GM19468 (cell line): ENCODE measurements around the gene CRLF1.
A peak's percentile ranks its signal among the peaks of the same experiment; 100 is the strongest.

Source experiments
- ATAC-seq: cut with Tn5 transposase; IDR thresholded peaks from one replicate; pipeline ENCODE4 v1.9.1; 2021; ENCODE audit warnings: mild to moderate bottlenecking, moderate library complexity, moderate number of reproducible peaks; ENCODE audit not compliant: unreplicated experiment; ENCODE audit errors: extremely low read depth

CRLF1 gene

DNA sequence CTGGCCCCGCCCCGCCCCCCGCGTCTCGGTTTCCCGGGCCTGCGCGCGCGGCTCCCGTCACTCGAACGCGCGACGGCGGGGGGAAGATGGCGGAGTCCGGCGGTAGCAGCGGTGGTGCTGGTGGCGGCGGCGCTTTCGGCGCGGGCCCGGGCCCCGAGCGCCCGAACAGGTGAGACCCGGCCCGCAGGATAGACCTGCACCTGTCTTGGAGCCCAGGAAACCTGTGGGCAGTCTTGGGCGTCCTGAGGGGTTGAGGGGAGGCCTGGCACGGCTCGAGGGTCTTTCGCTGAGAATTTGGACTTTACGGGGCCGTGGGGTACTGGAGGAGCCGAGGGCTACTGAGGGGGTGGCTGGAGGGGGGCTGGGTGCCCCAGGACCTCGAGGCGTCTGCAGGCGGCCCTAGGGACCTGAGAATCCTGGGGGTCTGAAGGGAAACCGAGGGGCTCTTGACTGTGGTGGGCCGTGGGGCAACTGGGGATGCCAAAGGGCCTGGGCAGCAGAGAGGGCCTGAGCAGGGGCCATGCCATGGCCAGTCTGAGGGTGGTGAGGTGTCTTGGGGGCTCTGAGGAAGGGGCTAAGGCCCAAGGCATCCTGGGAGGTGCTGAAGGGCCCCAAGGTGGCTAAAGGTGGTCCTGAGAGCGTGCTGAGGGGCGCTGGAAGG lies 30.5 kb upstream of the CRLF1 start, which contains the start of gene KLHL26:
Gene KLHL26 (plus strand): TSS at position 60 of the 661 bp plus-strand sequence. CDS start 27 bp downstream, at position 87.
- ATAC-seq = no peak

DNA sequence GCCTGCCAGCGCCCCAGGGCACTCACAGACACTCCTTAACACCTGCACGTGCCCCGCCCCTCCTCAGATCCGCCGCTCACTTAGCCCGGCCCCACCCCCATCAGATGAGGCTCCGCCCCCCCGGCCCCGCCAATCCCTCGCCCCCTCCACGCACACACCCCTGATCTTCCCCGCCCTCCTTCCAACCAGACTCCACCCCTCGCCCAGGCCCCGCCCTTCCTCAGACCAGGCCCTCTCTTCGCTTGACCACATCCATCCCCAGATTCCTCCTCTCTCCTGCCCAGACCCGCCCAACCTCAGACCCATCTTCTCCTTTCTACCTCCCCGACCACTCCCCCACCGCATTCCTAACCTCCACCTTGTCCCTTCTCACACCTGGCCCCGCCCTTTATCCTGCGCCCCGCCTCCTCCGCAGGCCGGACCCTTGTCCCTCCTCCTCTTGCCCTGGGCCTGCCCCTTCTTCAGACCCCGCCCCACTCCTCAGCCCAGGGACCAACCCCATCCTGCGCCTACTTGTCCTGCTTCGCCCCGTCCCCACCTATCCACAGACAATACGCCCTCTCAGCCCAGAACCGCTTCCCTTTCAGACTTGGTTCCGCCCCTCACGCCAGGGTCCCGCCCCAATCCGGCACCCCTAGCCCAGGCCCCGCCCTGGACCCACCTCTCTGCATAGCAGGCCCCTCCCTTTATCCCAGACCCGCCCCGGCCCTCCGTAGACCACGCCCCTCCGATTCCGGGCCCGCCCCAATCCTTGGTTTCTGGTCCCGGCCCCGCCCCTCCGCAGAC lies 29.8 kb upstream of the CRLF1 start:
- ATAC-seq = peak; percentile 51

DNA sequence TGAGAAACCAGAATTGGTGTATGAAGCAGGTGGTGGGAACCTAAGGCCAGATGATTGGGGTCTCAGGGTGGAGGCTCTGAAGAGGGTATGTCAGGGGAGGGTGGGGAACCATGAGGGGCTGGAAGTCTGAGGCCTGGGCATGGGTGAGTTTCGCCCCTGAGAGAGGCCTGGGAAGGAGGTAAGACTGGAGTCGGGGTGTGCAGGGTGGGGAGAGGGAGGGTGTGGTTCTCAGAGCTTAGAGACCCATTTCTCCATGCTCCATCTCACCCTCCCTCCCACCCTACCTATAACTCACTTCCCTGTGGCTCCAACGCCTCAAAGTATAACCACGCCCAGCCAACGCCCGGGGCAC lies 29.2 kb upstream of the CRLF1 start:
- ATAC-seq = no peak

DNA sequence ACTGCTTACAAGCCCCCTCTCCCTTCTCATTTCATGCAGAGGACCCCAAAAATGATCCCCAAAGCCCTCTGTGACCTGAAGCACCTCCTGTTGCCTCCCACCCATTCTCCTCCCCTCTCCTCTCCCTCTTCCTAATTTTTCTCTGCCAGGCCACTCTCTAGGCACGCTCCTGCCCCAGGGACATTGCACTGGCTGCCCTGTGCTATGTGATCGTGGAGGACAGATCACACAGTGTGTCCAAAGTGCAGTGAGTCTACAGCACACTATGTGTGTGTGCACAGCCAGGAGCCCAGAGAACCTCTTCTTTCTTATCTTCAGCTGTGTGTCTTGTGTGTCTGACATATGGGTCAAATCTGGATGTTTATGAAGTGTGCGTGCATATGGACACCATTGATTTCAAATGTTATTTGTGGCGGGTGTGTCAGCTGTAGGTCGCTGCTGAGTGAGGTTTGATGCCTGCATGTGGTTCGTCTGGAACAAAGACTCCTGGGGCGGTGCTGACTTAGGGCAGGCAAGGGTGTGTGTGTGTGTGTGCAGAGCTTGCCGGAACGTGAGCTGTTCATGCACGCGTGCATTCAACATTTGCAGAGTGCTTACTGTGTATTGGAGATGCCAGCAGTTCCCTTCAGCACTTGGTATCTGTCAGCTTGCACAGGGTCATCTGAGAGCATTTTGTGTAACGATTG lies 28.2 kb upstream of the CRLF1 start:
- no peak for ATAC-seq

DNA sequence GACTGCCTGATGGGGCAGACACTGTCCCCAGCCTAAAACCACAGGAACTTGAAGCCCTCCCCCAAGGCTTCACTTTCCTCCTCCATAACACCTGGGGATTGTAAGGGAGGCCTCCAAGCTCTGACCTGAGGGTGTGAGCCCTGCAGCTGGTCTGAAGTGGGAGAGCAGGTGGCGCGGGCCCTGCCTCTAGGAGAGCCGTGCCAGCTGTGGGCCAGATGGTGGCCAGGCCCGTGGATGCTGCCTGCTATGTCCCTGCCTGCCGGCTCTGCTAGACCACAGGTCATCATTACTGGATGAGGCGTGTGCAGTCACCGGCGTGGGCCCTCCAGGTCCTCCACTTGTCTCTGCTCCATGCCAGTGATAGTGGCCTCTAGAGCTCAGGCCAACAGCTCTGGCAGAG lies 26.7 kb upstream of the CRLF1 start:
- no peak for ATAC-seq

DNA sequence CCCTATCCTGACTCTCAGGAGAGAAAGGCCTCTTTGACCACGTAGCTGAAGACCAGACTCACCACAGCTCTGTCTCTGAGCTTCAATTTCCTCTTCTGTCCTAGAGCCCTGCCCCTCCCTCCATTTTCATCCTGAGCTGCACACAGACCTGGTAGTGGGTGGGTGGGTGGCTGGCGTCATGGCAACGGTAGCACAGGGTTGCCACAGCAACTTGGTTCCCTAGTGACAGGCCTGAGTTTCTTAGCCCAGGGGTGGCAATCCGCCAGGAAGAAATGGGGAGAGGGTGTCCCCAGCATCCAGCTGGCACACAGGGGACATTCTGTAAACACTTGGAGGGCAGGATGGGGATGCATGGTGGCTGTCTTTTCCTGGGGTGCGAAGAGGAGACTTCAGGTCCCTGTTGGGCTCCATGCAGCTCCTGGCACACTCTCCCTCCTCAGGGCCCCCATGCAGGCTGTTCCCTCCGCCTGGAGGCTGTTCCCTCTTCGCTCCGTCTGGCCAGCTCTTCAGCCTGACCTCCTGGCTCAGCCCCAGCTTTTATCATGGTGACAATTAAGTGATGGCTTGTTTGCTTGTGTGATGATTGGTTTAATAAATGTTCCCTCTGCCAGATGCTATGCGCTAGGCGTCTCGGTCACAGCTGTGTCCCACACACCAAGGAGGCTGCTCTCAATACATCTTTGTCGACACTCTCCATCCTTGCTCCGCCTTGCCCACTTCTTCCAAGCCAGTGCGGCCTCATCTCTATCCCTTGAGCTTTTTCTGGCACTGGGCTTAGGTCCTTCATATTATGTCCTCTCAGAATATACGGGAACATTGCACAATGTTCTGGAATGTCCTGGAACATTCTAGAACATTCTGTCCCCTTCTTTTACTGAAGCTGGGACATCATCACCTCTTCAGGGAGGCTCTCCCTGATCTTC lies 22.8 kb upstream of the CRLF1 start:
- no peak for ATAC-seq

DNA sequence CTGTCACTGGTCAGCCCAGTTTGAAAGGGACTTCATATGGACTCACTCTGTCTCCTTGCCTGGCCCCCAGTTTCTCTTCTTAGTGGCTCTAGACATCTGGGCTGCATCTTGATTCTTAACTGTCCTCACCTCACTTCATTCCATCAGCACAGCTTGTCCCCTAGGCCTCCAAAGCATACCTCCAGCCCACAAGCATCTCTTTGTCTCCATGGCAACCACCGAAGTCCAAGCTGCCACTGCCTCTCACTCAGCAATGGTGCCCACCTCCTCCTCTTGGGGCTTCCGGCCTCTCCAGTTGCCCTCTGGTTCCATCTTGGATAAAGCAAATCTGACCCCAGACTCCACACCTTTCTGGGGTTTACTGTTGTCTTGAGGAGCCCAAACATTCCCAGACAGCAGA lies 20.3 kb upstream of the CRLF1 start:
- ATAC-seq = no peak

DNA sequence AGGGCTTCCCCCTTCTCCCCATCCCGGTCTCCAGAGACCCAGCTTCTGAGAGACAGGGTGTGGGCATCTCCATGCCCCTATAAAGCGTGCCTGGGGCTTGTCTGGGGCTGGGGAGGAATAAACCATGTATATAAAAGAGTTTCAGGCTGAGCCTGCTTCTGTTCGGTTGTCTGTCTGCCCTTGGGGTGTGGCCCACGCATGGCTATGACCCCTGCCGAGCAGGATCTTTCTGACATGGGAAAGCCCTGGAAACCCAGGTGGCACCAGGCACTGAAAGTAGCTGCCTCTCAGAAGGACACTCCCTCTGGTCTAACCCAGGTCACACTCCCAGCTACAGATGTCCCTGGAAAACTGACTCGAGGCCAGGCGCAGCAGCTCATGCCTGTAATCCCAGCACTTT lies 14.3 kb upstream of the CRLF1 start:
- no peak for ATAC-seq

DNA sequence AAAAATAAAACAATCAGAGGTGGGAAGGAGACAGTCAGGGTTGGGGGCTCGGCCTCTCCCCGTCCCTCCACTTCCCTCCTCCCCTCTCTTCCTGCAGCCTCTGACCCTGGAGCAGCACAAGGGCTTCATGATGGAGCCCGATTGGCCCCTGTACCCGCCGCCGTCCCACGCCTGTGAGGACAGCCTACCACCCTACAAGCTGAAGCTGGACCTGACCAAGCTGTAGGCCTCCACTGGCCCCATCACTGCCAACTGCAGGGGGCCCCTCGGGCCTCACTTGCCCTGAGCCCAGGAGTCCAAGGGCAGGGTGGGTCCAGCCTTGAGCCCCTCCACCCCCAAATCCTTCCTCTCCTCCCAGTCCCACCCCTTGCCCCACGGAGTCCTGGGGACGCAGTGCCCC lies 13.7 kb upstream of the CRLF1 start:
- no peak for ATAC-seq

DNA sequence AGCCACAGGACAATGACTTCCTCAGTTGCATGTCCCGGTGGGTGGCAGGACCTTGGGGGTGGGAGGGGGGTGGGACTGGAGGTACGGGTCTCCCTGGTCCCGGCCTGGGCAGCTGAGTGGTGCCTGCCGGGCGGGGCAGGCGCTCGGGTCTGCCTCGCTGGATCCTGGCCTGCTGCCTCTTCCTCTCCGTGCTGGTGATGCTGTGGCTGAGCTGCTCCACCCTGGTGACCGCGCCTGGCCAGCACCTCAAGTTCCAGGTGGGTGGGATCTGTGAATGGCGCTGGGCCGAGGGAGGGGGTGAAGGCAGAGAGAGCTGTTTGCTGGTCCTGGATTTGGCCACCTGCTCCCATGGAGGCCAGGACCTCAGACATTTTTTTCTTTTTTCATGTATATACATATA lies 11.6 kb upstream of the CRLF1 start:
- ATAC-seq = no peak

DNA sequence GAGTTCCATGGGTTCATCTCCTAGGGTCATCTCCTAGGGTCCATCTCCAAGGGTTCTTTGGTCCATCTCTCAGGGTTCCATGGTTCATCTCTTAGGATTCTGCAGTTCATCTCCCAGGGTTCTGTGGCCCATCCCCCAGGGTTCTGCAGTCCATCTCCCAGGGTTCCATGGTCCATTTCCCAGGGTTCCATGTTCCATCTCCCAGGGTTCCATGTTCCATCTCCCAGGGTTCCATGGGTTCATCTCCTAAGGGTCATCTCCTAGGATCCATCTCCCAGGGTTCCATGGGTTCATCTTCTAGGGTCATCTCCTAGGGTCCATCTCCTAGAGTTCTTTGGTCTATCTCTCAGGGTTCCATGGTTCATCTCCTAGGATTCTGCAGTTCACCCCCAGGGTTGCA lies 11.0 kb upstream of the CRLF1 start:
- ATAC-seq = no peak

DNA sequence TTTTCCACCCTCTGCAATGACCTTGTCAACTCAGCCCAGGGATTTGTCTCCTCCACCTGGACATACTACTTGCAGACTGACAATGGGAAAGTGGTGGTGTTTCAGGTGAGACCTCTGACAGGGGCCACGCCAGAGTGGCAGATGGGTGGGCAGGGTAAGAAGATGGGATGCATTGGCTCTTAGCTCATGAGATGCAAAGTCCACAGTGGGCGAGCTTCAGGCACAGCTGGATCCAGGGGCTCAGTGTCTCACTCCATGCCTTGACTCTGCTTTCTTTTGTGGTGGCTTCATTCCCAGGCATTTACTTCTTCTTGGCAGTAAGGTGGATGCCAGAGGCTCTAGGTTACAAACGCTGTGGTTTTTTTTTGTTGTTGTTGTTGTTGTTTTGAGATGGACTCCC lies 9.4 kb upstream of the CRLF1 start:
- no peak for ATAC-seq

DNA sequence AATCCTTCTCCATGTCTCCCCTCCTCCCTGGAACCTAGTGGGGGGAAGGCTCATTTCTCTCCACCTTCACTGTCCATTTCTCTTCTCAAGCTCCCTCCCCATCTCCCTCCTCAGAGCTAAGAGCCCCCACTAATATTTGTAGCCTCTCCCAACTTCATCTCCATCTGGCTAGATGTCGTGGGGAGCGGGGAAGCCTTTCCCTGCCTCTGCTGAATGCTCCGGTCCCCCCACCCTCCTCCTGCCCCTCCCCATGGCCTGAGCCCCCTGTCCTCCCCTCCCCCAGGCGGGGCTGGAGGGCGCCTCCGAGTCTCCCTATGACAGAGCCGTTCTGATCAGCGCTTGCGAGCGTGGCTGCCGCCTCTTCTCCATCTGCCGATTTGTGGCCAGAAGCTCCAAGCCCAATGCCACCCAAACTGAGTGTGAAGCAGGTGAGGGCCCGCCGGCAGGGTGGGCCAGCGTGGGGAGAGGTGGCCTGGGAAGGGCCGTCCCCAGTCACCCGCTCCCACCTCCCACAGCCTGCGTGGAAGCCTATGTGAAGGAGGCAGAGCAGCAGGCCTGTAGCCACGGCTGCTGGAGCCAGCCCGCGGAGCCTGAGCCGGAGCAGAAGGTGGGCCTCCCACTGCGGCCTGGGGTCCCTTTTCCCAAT lies 7.1 kb upstream of the CRLF1 start:
- ATAC-seq = no peak

DNA sequence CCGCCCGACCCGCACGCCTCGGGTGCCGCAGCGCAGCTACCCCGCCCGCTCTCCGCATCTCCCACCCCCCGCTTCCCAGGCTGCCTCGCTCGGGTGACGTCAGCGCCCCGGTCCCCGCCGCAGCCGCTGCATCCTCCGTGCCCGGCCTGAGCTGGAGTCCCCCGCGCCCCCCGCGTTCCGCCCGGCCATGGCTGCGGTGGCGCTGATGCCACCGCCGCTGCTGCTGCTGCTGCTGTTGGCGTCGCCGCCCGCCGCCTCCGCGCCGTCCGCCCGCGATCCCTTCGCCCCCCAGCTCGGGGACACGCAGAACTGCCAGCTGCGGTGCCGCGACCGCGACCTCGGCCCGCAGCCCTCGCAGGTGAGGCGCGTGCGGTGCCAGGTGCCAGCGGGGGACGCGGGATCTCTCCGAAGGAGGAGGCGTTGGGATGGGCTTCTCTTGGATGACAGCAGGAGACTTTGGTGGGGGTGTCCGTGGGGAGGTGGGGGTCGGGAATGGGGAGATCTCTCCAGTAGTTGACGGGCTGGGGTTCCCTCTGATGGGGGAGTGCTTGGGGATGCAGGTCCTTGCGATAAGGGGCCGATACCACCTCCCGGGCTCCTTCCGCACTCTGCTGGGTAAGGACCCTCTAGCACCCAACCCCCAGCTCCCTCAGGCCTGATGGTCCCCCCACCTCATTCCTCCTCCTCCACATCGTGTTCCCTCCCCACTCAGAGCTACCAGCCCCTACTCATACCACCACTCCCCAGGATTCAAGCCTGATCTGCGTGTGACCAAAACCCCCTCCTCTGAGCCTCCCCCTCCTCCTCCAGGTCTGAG lies 6.4 kb upstream of the CRLF1 start, which contains the start of gene TMEM59L:
Gene TMEM59L (plus strand): TSS at position 99 of the 817 bp plus-strand sequence. CDS start 89 bp downstream, at position 188.
- no peak for ATAC-seq

DNA sequence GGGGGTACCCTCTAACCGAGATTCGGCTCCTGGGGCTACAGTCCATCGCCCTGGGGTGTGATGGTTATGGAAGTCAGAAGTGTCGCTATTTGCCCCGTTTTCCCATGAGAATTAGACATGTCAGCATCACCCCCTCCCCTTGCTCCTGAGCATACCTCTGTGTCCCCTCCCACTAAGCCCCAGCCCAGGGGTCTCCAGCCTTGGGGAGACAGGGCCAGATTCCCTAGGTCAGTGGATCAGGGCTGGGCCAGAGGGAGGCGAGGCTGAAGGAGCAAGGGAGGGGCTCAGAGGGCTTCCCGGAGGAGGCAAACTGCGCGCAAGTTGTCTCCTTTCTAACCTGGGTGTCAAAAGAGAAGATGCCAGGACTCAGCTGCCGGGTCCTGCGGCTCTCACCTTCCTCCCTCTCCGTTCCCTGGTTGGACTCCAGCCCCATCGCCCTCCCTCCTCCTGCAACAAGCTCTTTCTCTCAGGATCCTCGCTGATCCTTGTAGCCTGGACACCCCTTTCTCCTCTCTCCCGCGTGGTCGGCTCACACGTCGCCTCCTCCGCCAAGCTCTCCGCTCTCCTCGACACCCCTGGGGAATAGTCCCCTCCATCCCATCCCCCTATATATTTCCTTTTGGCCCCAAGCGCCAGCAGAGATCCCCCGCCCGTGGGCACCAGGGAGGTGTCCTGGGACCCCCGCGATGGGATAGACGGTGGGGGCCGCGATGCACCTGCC lies 5.6 kb upstream of the CRLF1 start:
- ATAC-seq = no peak

DNA sequence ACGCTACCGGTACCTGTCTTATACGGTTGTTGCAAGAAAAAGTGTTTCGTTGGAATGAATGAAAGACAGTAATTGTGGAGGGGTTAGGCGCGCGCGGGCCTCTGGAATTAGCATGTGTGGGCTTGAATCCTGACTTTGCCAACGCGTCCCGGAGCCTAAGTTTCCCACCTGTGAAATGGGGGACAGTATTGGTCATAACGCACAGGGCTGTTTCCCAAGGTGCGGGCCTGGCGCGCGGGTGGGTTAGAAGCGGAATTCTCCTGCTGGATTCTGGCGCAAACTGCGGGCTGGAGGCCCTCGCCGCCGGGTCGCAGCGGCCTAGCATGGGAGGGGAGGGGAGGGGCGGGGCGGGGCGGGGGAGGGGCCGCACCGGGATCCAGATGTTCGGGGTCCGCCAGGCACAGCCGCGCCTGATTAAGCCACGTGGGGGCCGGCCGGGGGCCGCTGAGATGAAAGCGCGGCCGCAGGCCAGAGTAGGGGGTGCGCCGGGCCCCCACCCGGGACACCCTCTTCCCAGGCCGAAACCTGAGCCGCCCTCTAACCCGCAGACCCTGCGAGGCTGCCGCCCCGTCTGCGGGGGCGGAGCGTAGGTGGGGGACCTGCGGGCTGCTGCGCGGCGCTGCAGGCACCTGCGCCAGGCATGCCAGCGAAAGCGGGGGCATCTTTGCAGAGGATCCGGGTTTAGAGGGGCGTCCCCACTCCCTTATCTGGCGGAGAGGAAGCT lies 4.9 kb upstream of the CRLF1 start:
- no peak for ATAC-seq

DNA sequence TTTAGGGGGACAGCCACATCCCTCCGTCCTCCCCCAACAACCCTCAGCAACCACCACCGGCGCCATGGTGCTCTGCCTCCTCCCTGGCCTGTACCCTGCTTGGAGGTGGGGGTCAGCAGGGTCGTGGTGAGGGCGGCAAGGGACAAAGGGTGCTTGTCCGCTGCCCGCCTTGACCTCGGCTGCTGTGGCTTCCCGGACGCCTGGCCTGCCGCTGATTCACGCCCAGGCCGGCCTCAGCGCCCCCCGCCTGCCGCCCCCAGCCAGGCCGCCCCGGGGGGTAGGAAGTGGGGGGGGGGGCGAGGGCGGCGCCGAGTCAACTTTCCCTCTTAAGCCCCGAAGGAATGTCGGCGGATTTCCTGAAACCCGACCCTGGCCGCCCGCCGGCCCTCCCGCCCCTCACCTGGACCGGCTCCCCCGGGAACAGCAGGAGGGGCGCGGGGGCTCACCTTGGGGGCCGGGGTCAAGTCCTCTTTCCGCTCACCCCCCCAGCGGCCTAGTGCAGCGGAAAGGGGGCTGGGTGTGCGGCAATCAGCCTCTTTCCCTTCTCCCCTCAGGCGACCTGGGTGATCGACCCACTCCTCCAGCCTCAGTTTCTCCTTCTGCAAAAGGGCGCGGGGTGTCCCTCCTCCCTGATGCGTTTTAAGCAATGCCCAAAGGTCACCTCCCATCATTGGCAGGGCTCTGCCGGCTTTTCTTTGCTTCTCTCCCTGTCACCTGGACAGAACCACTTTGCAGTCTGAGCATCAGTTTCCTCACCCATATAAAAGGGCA lies 4.1 kb upstream of the CRLF1 start:
- no peak for ATAC-seq
